Nephron progenitor cell (in vitro differentiated cells): ENCODE data around the gene CCDC92B.
A peak's percentile ranks its signal among the peaks of the same experiment; 100 is the strongest.

Experiments
- DNase-seq: peaks from one replicate; pipeline ENCODE4 v3.0.0; 2021
- H3K27ac Mint-ChIP-seq: 2 replicates; pipeline ENCODE4 v1.8.0; 2021; ENCODE audit warnings: mild to moderate bottlenecking, moderate library complexity, mixed read lengths
- H3K27me3 Mint-ChIP-seq: 2 replicates; pipeline ENCODE4 v1.8.0; 2021; ENCODE audit warnings: mild to moderate bottlenecking, low read depth, mixed read lengths; ENCODE audit not compliant: poor library complexity
- H3K36me3 Mint-ChIP-seq: 2 replicates; pipeline ENCODE4 v1.8.0; 2021; ENCODE audit warnings: low read depth, mixed read lengths
- H3K4me1 Mint-ChIP-seq: 2 replicates; pipeline ENCODE4 v1.8.0; 2021; ENCODE audit warnings: mixed read lengths
- H3K4me3 Mint-ChIP-seq: 2 replicates; pipeline ENCODE4 v1.8.0; 2021; ENCODE audit warnings: mild to moderate bottlenecking, moderate library complexity, mixed read lengths
- H3K9me3 Mint-ChIP-seq: 2 replicates; pipeline ENCODE4 v1.8.0; 2021; ENCODE audit warnings: mild to moderate bottlenecking, moderate library complexity, mixed read lengths
- TF ChIP-seq, protein P1 (sequence below): fragments of 200-600 bp; sonication (generic); IDR thresholded peaks from 2 replicates; pipeline ENCODE4 v1.5.0; 2021; ENCODE audit warnings: antibody characterized with exemption

The CCDC92B gene

DNA sequence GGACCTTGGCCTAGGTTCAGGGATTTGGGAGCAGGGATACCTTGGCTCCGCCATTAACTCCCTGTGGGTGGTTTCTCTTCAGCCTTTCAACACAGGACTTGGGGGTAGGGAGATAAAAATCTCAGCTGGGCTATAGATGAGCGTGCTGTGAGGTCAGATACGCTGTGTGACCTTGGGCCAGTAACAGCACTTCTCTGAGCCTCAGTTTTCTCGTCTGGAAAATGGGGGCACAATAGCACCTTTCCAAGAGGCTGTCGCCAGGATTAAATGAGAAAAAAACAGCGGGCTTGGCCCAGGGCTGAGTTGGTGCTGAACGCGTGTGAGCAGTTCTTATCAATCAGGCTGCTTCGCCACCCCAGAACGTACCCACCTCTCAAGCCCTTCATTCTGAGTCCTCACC is 17.6 kb downstream of the CCDC92B start:
- no peak for DNase-seq
- H3K36me3 Mint-ChIP-seq, result no peaks in the 10 kb centered on the region

DNA sequence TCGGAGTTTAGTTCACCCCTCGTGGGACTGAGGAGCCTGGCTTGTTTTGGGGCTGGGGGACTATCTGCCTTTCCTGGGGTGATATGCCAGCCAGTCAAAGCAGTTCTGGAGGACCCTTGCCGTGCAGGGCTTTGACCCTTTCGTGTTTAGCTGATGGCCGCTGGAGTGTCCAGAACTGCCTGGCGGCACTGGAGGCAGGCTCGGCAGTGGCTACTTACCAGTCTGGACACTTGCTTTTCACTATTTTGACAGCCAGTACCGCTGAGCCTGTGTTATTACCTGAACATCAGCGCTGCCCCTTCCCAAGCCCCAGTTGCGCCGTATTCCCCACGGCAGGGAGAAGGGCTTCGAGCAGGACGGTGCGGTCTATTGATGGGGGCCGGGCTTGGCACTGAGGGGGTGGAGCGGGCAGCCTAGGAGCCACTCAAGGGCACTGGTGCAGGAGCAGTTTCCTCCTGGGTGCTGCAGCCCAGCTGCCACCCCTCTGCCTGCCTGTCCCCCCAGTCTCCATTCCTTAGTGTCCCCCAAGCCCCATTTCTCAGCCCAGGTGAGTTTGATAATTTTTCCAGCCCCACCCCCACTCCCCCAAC is 18.6 kb downstream of the CCDC92B start:
- no peak overlapping the region for H3K27ac Mint-ChIP-seq
- TF ChIP-seq, protein P1, sequence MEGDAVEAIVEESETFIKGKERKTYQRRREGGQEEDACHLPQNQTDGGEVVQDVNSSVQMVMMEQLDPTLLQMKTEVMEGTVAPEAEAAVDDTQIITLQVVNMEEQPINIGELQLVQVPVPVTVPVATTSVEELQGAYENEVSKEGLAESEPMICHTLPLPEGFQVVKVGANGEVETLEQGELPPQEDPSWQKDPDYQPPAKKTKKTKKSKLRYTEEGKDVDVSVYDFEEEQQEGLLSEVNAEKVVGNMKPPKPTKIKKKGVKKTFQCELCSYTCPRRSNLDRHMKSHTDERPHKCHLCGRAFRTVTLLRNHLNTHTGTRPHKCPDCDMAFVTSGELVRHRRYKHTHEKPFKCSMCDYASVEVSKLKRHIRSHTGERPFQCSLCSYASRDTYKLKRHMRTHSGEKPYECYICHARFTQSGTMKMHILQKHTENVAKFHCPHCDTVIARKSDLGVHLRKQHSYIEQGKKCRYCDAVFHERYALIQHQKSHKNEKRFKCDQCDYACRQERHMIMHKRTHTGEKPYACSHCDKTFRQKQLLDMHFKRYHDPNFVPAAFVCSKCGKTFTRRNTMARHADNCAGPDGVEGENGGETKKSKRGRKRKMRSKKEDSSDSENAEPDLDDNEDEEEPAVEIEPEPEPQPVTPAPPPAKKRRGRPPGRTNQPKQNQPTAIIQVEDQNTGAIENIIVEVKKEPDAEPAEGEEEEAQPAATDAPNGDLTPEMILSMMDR, result no peak
- H3K9me3 Mint-ChIP-seq, result no peaks in the 10 kb centered on the region
- no peak for DNase-seq
- H3K36me3 Mint-ChIP-seq, result no peaks in the 10 kb centered on the region
- no peak overlapping the region for H3K4me3 Mint-ChIP-seq
- peaks cover 42% of the 10 kb centered on the region for H3K27me3 Mint-ChIP-seq
- no peaks in the 10 kb centered on the region for H3K4me1 Mint-ChIP-seq

More for the DNA sequence above, 17.6 kb downstream of the CCDC92B start:
- no peaks in the 10 kb centered on the region for H3K4me1 Mint-ChIP-seq
- H3K4me3 Mint-ChIP-seq, result no peak overlapping the region
- no peak overlapping the region for H3K27ac Mint-ChIP-seq
- no peaks in the 10 kb centered on the region for H3K9me3 Mint-ChIP-seq
- TF ChIP-seq, protein P1, result no peak
- H3K27me3 Mint-ChIP-seq, result peaks cover 34% of the 10 kb centered on the region

DNA sequence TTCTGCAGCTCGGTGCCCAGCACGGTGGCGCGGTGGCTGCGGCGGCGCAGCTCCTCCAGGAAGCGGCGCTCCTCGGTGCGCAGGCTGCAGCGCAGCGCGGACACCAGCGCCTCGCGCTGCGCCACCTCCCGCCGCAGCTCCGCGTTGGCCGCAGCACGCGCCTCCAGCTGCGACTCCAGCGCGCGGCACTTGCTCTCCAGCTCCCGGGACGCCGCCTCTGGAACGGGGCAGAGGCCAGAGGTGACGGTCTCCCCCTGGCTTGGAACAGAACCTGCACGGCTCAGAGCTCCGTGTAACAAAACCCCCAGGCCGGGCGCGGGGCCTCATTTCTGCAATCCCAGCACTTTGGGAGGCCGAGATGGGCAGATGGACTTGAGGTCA is 24.7 kb downstream of the CCDC92B start:
- peak overlapping the region; percentile 38 for H3K4me3 Mint-ChIP-seq
- H3K9me3 Mint-ChIP-seq, result peaks cover 6% of the 10 kb centered on the region
- H3K4me1 Mint-ChIP-seq, result peaks cover 6% of the 10 kb centered on the region
- no peak overlapping the region for H3K27ac Mint-ChIP-seq
- peak; percentile 67 for DNase-seq
- TF ChIP-seq, protein P1, result no peak
- H3K27me3 Mint-ChIP-seq, result peaks cover 74% of the 10 kb centered on the region
- no peaks in the 10 kb centered on the region for H3K36me3 Mint-ChIP-seq

DNA sequence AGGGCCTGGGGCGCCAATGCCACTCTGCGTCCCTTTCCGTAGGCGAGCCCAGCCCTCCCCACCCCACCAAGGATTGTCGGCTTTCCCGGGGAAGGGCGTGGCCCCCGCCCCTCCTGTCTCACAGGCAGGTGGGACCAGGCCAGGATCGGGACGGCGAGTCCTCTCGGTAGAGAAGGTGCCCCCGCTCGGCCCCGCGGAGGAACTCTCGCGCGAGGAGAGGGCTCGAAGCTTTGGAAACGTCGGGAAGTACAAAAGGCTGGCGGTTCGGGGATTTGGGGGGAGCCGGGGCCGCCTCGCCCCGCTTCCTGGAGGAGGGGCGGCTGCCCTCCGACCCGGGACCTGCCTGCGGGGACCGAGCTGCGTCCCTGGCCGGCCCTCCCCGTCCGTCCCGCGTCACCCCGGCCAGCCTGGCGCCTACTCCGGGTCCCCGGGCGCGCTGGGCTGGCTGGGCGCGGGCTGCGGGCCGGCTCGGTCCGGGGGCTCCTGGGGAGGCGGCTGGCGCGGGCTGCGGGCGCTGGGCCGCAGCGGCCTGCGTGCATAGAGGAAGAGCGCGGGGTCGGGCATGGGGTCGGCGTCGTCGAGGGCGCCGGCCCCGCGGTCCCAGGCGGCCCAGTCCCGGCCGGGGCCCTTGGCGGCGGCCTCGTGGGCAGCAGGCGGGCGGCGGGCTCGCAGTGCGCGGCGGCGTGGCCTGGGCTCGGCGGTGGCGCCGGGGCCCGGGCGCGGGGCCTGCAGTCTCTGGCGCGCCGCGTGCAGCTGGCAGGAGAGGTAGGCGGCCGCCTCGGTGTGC is 25.3 kb downstream of the CCDC92B start:
- H3K4me1 Mint-ChIP-seq, result peaks cover 6% of the 10 kb centered on the region
- TF ChIP-seq, protein P1, result no peak
- peaks cover 6% of the 10 kb centered on the region for H3K9me3 Mint-ChIP-seq
- no peak overlapping the region for H3K4me3 Mint-ChIP-seq
- no peaks in the 10 kb centered on the region for H3K36me3 Mint-ChIP-seq
- peak; percentile 51 for DNase-seq
- H3K27ac Mint-ChIP-seq, result no peak overlapping the region
- peaks cover 78% of the 10 kb centered on the region for H3K27me3 Mint-ChIP-seq

DNA sequence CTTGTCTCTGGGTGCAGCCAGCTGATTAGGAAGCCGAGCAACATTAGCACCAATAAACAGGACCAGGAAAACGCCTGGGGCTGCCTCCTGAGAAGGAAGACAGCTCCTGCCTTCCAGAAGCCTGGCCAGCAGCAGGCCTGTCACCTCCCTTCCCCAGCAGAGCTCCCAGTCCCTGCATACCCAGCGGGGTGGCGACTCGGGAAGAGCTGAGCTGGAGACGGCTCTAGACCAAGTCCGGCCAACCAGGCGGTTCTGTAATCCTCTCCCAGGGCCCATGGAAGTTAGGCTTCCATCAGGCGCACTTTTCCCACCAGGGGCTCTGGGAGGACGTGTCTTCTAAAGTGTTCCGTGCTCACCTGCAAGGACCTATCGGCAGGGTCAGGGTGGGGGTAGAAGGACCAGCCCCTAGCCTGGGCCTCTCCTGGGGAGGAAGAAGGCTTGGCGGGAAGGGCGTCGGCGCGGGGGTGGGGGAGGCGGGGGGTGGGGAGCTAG is 25.9 kb downstream of the CCDC92B start:
- H3K4me1 Mint-ChIP-seq, result peaks cover 6% of the 10 kb centered on the region
- no peak for DNase-seq
- H3K27ac Mint-ChIP-seq, result no peak overlapping the region
- peaks cover 78% of the 10 kb centered on the region for H3K27me3 Mint-ChIP-seq
- H3K36me3 Mint-ChIP-seq, result no peaks in the 10 kb centered on the region
- H3K9me3 Mint-ChIP-seq, result peaks cover 6% of the 10 kb centered on the region
- H3K4me3 Mint-ChIP-seq, result peak overlapping the region; percentile 25
- TF ChIP-seq, protein P1, result no peak
